Measurements from ENCODE around the gene CD14. TPM values are rescaled to one million over a fixed set of nuclear protein-coding genes. Genes with fewer than 3 reads are reported as not detected.
"Not testable (repeated sequence)": the region's sequence is repeated elsewhere in the genome, so short reads cannot be mapped to it uniquely, and the experiment has no call there.

Gene CD14
- total RNA-seq = 6.7 TPM

DNA sequence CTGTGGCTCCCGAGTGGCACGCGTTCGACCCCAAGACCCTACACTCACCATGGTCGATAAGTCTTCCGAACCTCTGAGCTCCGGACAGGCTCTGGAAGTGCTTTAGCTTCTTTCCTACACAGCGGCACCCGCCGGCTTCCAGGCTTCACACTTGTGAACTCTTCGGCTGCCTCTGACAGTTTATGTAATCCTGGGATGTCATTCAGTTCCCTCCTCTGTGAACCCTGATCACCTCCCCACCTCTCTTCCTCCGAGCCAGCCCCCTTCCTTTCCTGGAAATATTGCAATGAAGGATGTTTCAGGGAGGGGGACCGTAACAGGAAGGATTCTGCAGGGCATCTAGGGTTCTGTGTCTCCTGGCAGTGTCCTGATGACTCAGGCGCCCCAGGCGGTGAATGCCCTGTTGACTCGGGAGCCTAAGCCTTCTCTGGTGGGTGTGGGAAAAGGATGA is at the start of gene CD14:
Gene CD14, minus strand, starts transcription at position 155 of the 451 bp plus-strand sequence. Its CDS starts 104 bp downstream, at position 51.
- peak; percentile 61 for ATAC-seq

DNA sequence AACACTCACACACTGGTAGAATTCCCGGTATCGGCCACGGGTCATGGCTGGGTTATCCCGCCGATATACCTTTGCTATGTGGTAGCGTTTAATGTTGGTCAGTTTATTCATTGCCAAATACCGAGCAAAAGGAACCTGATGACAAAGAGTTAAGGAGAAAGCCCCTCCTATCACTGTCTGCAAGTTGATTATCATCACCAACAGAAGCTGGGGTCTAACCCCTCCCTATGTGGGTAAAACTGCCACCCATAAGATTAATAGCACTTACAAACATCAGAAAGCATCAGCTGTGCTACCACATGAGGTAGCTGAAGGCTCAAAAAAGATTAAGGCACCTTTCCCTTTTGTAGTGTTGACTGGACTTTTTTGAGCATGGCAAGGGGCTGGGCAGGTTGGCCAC is 46.0 kb upstream of the CD14 start:
- ATAC-seq = no peak

DNA sequence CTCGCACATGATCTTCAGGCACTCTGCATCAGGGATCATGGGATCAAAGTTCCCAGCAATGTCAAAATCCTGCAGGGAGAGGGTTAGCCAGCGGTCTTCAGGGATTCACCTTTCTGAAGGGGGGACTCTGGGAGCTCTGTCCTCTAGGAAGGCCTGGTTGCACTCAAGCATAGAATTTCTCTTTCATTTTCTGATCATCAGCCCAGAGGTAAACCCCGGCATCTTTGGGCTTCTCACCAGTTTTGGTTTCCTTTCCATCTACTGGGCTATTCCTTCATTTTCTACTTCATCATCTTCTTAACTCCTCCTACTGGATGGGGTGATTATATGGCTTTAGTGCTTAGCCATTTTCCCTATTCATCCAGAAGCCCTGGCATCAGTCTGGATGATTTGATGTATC is 45.0 kb upstream of the CD14 start:
- ATAC-seq = no peak

DNA sequence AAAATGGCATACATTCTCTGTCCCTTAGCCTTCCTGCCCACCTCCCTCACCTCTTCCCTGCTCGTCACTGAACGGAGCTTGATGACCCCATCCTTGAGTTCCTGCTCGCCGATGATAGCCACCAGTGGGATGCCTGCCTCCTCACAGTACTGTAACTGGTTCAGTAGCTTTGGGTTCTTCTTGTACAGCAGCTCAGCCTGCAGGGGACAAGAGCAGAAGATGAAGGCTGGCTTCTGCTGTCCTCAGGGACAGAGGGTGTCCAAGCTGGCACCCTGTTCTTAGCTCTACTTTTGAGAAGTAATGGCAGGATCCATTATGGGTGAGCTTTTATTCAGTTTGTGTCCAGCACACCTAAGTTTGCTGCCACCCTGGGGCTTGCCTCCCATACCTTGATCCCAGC is 41.7 kb upstream of the CD14 start:
- no peak for ATAC-seq

DNA sequence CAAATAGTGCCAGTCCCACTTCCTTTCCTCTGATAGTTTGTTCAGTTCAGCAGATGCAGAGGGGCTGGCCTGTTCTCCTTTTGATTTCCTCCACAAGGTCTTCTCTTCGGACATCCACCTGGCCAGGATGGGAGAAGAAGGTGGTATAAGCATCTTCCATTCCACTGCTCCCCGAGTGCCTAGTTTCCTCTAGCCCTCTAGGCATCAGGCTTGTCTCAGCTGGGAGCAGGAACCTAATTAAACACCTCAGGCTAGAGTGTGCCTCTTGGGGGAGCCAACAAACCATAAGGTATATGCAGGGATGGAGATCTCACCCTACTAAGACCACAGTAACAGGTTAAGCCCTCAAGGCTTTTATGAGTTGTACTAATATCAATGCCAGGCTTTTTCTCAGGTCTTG is 41.2 kb upstream of the CD14 start:
- no peak for ATAC-seq

DNA sequence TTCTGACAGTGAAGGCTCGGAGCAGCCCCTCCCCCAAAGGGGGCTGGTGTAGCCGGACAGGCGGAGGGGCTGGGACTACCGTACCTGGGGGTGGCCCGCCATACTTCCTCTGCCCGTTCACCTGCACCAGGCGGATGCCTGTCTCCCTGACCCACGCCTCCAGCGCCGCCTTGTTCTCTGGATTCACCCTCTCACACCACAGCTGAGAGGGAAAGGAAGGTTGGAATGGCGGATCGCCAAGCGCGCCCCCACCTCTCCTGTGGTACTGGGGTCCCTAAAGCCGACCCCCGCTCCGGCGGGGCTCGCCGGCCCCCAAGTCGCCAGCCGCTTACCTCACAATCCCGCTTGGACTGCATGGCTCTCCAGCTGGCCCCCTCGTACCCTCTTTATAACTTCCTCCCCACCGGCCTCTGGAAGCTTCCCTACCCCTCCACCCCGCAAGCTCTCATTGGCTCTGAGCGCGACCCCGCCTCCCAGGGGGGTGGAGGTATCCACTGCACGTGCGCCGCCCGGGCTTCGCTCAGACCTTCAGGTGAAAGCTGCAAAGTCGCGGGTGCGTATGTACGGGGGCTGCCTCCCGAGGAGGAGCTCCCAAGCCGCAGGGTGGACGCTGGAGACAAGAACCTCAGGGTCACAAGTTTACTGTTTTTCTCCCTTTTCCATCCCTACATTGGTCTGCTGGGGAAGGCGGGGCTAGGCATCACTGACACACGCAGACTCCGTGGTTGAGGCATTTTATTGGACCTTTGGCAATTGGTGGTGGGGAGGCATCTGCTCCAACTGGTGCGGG is 40.4 kb upstream of the CD14 start, which contains the start of gene DND1:
Gene DND1, minus strand, starts transcription at position 390 of the 790 bp plus-strand sequence. Its CDS starts 34 bp downstream, at position 356.
- ATAC-seq = no peak

DNA sequence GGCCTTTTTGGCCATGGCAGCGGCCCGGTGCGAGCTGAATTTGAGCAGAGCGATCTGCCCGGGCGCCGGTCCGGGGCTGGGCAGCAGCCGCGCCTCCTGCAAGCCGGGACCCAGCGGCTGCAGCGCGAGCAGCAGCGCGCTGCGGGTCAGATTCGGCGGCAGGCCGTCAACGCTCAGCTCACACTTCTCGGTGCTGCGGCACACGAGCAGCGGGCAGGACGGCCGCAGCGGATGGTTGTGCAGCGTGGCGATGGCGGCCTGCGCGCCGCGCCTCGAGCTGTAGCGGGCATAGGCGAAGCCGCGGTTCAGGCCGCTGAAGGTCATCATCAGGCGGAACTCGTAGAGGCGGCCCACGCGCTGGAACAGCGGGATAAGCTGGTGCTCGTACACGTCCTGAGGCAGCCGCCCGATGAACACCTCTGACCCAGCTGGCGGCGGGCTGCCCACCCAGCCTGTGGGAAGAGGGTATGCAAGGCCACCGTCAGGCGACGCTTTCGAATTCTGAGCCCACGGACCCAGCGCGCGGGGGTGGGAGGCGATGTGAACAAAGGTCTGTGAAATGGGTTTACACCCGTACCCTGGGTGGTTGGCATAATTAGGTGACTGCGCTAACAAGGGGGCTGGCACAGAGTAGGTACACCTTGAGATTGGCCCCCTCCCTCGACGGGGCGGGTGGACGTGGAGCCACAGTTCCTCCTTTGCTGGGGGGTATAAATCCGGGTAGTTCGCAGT is 39.6 kb upstream of the CD14 start:
- ATAC-seq = peak; percentile 24

DNA sequence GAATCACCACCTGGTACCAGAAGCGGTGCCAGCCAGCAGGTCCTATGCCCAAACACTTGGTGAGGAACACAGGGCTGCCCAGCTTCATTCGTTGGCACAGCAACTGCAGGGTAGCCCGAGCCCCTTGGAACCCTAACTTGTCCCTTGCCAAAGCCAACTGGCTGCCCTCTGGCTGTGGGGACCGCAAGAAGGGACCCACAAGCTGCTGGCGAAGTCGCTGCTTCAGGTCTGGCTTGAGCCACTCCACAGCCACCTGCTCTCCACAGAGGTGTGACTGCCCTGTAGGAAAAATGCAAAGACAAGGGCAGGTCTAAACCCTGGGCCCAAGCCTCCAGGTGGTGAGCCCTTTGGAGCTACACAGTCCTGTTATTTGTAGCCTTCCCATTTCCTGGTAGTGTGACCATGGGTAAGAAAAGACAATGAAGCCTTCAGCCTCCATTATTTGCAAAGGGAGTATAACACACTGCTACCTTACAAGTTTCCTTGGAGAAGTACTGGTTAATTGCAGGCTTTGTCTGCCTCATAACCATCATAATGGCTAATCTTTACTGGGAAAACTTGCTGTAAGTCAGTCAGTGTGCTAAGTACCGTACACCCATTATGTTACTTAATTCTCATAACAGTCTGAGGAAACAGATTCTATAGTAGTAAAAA is 38.6 kb upstream of the CD14 start:
- no peak for ATAC-seq

DNA sequence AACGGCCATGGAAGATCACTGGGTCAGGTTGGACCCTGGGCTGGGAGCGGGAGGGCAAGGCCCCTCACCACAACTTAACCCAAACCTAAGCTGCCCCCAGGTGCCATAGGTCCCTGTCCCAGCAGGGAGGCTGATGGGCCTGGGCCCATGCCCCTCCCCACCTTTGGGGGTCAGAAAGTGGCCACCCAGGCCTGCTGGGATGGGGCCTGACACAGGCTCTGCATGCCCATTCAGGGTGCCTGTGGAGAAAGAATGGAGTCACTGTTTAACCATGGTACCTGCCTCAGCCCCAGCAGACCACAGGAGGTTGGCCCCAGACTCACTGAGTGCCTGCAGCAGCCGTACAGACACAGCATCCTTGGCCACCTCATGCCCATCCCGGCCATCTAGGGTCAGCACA is 38.1 kb upstream of the CD14 start:
- peak; percentile 5 for ATAC-seq

DNA sequence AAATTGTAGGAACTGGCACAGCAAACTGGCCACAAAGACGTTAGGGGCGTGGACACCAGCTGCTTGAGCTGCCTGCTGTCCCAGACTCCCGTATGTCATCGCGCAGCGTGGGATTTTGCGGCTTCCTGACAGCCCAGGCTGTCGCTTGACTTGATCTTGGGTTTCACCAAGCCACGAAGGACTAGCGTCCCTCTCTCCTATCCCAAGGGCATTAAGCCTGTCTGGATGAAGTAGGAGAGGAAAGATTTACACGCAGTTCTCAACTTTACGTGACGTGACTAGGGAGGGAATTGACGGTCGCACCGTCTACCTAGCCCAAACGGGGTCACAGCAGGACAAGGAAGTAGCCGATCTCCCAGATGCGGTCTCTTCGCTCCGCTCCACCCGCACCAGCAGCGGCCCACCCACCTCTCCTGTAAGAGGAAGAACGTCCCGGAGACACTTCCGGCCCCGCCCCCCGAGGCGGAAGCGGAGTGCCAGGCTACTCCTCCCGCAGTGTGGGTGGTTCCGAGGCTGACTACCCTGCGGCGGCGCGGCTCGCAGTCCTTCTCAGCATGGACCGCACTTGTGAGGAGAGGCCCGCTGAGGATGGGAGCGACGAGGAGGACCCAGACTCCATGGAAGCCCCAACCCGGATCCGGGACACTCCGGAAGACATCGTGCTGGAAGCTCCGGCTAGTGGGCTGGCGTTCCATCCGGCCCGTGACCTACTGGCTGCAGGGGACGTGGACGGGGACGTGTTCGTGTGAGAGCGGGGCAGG is 31.6 kb upstream of the CD14 start, which contains the start of gene WDR55:
Gene WDR55, plus strand, starts transcription at position 546 of the 761 bp plus-strand sequence. Its CDS starts 9 bp downstream, at position 555.
- peak; percentile 98 for ATAC-seq

DNA sequence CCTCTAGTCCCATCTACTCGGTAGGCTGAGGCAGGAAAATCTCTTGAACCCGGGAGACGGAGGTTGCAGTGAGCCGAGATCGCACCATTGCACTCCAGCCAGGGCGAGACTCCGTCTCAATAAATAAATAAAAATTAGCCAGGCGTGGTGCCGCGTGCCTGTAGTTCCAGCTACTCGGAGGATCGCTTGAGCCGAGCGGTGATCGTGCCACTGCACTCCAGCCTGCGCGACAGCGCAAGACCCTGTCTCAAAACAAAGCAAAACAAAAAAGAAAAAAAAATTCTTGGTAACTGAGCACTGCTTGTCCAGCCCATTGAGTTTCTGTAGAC is 31.0 kb upstream of the CD14 start:
- ATAC-seq = peak; percentile 6

DNA sequence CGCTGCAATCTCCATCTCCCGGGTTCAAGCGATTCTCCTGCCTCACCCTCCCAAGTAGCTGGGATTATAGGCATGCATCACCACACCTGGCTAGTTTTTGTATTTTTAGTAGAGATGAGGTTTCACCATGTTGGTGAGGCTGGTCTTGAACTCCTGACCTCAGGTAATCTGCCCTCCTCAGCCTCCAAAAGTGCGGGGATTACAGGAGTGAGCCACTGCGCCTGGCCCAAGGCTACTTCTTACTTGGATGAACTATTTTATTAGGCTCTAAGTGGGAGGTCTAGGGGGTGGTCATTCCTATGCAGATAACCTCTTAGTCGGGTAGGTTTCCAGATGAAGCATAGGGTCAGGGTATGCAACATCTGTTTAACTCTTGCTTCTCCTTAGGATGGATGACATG is 27.4 kb upstream of the CD14 start:
- not testable (repeated sequence) for ATAC-seq

DNA sequence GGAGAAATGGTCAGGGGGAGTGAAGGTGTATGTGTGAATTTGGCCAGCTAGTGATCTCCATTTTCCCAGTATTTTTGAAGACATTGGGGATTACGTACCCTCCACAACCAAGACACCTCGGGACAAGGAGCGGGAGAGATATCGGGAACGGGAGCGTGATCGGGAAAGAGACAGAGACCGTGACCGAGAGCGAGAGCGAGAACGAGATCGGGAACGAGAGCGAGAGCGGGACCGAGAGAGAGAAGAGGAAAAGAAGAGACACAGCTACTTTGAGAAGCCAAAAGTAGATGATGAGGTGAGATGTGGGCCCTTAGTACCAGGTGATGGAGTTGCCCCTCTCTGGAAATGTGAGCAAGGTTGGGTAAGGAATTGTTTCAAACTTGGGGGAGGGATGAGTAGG is 25.9 kb upstream of the CD14 start:
- ATAC-seq = no peak

DNA sequence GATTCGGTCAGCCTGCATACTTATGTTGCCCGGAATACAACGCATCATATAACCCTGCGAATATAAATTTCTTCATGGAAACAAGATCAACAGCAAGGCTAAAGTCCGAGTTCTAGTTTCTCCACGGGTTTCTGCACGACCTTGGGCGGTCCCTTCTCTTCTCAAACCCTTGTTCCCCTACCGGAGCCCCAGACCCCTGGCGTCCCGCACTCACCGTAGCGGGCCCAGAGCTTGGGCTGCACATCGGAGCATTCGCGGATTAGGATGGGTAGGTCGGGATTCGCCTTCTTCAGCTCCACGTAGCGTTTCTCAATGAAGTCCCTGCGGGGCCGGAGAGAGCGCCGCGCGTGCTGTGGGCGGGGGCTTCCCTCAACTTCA is 14.1 kb upstream of the CD14 start:
- ATAC-seq = peak; percentile 18

DNA sequence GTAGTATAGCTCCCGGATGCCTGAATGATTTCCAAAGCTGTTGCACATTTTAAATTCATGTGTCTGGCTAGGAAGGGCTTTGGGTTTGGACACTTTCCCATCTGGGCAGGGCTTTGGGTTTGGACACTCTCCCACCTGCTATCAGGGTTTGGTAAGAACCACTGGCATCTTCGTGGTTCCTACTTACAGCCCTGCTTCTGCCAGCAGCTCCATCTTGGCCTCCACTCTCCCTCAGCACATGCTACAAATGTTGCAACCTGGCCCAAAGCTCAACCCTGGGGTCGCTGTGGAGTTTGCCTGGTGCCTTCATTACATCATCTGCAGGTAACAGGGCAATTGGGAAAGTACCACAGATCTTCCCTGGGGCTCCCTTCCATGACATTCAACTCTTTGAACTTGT is 9.7 kb upstream of the CD14 start:
- ATAC-seq = no peak

DNA sequence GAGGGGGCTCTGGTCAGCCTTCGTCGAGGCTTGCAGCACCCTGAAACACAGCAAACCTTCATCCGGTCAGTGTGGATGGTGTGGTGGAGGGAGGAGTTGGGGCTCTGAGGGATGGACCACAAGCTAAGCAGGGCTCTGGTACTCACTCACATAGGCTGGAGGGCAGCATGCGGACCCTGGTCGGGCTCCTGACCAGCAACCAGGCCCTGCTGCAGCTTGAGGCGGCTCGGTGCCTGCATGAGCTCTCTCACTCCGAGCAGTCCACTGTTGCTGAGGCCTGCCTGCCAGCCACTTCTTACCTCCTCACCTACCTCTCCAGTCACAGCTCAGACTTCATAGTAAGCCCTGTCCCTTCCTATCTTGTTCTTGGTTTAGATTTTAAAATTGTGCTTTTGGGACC is 8.7 kb upstream of the CD14 start:
- no peak for ATAC-seq

DNA sequence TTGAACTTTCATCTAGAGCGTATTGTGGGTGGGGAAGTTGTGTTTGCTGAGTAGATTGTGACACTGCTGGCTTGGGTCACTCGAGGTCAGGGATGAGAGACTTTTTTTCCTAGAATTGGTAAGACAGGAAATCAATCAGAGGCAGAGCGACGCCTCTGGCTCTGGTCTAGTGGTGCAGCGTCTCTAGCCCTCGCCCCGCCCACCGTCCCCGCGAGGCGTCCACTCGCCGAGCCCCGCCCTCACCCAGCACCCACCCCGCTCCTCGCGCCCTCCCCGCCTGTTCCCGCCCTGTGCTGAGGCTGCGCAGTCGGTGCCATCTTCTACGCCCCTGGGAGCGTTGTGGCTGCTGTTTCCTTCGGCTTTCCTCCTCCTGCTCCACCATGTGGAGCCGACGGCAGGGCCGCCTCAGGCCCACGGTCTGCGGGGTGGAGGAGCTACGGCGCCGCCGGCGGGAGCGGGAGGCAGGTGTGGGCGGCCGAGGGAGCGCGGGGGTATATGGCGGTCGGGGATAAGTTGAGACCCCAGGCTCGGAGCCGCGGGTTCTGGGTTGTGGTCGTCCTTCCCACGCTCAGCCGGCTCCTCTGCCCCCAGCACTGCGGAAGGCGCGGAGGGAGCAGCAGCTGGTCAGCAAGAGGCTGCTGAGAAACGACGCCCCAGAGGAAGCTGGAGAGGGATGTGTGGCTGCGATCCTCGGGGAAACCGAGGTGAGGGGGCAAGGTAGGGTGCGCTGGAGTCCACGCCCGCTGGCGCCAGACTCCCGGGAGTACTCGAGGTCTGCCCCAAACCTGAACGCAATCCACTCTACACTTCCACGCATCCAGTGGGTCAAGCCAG is 6.4 kb upstream of the CD14 start, which contains the start of gene TMCO6:
Gene TMCO6, plus strand, starts transcription at position 304 of the 834 bp plus-strand sequence. Its CDS starts 77 bp downstream, at position 381.
- peak; percentile 99 for ATAC-seq

DNA sequence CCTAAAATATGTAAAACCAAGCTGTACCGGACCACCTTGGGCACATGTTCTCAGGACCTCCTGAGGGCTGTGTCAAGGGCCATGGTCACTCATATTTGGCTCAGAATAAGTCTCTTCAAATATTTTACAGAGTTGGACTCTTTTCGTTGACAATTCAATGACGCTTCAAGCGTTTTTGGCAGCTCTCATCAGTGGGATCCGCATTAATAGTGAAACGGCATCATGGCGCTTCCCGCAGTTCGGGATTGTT is 5.8 kb upstream of the CD14 start:
- ATAC-seq = not testable (repeated sequence)

DNA sequence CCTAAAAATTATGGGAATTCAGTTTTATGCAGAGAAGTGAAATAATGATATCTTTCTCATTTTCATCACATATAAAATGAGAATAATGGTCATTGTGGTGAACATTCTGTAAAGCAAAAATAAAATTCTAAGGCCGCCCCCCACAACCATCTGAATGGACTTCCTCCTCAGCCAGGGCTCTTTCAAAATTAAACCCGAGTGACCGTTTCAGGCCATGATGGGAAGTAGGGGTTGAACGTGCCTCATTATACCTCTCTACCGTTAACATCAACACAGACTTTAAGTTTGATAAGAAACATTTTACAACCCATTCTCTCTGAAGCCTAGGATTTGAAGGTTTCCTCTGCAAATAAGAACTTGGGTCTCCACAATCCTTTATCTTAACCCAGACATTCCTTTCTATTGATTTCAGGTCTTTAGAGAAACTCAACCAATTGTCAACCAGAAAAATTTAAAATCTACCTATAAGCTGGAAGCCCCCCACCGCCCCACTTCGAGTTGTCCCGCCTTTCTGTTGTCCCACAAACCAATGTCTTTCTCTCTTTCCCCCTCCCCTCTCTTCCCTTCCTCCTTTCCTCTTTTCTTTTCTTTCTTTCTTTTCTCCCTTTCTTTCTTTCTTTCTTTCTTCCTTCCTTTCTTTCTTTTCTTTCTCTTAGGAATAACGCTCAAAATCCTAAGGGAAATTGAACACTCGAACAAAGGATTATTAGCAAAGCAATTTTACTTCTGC is 4.6 kb upstream of the CD14 start:
- no peak for ATAC-seq

DNA sequence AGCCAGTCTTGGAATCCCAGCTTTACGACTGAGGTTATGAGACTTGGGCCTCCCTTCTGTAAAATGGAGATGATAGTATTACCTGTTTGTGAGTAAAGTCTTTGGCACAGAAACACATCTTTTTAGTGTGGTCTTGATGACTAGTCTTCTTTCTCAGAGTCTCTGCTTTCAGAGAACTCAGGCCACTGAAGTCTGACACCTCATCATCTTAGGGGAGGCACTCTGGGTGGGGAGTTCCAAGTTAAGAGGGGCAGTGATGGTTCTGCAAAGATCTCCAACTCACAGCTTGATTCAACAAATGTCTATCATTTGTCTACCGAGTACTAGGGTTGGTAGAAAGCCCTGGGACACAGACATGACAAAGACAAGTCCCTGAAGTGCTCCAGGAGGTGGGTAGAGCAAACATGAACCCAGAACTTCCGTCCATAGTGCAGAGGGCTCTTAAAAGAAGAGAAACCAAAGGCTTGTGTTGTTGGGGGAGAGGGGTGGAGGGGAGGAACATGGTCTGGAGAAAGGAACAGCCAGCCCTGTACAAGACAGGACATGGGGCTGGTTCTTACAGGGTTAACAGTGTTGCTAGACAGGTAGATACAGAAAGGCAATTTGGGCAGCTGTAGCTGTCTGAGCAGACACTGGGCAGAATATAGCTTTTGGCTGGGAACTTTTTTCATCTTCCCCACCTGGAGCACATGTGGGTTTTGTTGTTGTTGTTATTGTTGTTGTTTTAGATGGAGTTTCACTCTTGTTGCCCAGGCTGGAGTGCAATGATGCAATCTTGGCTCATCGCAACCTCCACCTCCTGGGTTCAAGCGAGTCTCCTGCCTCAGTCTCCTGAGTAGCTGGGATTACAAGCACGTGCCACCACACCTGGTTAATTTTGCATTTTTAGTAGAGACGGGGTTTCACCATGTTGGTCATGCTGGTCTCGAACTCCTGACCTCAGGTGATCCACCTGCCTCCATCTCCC is 2.6 kb upstream of the CD14 start:
- no peak for ATAC-seq
